B cell (primary cell): ENCODE measurements around the gene RPUSD3. TPM values are rescaled to one million over a fixed set of nuclear protein-coding genes. Genes with fewer than 3 reads are reported as not detected.
A peak's percentile ranks its signal among the peaks of the same experiment; 100 is the strongest.

Experiments
- ATAC-seq: fragments of 200-7000 bp; cut with Tn5 transposase; one replicate; pipeline ENCODE4 v1.10.0; 2021; ENCODE audit warnings: low read depth, mild to moderate bottlenecking, moderate number of reproducible peaks, moderate library complexity
- CTCF ChIA-PET: fragments of 350-600 bp; sonication (Branson Sonifier 250); formaldehyde crosslinking; loops from one replicate; lab custom pipeline; 2021; ENCODE audit warnings: antibody characterized with exemption, inconsistent platforms; lab: Charles Lee
- POLR2A ChIA-PET: fragments of 350-600 bp; sonication (Branson Sonifier 250); formaldehyde crosslinking; loops from one replicate; lab custom pipeline; 2021; ENCODE audit warnings: antibody characterized with exemption; lab: Charles Lee
- DNase-seq: peaks from one replicate; pipeline ENCODE4 v3.0.0; 2013
- H2AFZ ChIP-seq: 2 replicates; pipeline ENCODE4 v1.6.1; 2012; ENCODE audit warnings: mild to moderate bottlenecking, low read depth, low read length; ENCODE audit not compliant: insufficient read depth, poor library complexity, severe bottlenecking
- H3K27ac ChIP-seq, 2 donors: 1 replicate in 1 of 2; 2 replicates in 1 of 2; pipeline ENCODE4 v1.5.1; 2012 to 2013; ENCODE audit warnings: low read length in 2 of 2, mild to moderate bottlenecking in 2 of 2, moderate library complexity in 1 of 2
- H3K27me3 ChIP-seq, 4 experiments: fragments of 200-600 bp in 1 of 4; sonication (generic) in 1 of 4; replicated peaks in 1 of 4; 1 replicate in 2 of 4; 2 replicates in 2 of 4; pipeline versions ENCODE4 v1.6.1 to v1.7.0; 2013 to 2016; ENCODE audit warnings: low read length in 3 of 4, mild to moderate bottlenecking in 2 of 4, mixed read lengths in 1 of 4, moderate library complexity in 1 of 4; ENCODE audit not compliant: insufficient read depth in 4 of 4, control insufficient read depth in 3 of 4; ENCODE audit errors: control extremely low read depth in 1 of 4
- H3K36me3 ChIP-seq, 2 experiments: replicated peaks in 1 of 2; 1 replicate in 1 of 2; 2 replicates in 1 of 2; pipeline versions ENCODE4 v1.6.1 to v1.7.1; 2013; ENCODE audit warnings: low read length in 1 of 2; ENCODE audit not compliant: insufficient read depth in 2 of 2, control insufficient read depth in 1 of 2; ENCODE audit errors: control extremely low read depth in 1 of 2, extremely low read depth in 1 of 2
- H3K4me1 ChIP-seq, 2 donors: fragments of 200-600 bp in 1 of 2; sonication (generic) in 1 of 2; 1 replicate in 1 of 2; 2 replicates in 1 of 2; pipeline versions ENCODE4 v1.5.1 to v1.6.1; 2013 to 2017; ENCODE audit warnings: low read length in 2 of 2; ENCODE audit not compliant: control insufficient read depth in 2 of 2, insufficient read depth in 2 of 2
- H3K4me2 ChIP-seq: replicated peaks from 2 replicates; pipeline ENCODE3; 2012; ENCODE audit warnings: mild to moderate bottlenecking, low read depth, low read length; ENCODE audit not compliant: poor library complexity, severe bottlenecking
- H3K4me3 ChIP-seq, 5 experiments: fragments of 200-600 bp in 1 of 5; sonication (generic) in 1 of 5; 1 replicate in 3 of 5; 2 replicates in 2 of 5; pipeline versions ENCODE4 v1.5.1 to v1.7.0; 2011 to 2016; ENCODE audit warnings: low read length in 4 of 5, mild to moderate bottlenecking in 4 of 5, low read depth in 2 of 5, control low read depth in 1 of 5, moderate library complexity in 1 of 5; ENCODE audit not compliant: insufficient read depth in 1 of 5; ENCODE audit errors: control extremely low read depth in 1 of 5, extremely low read depth in 1 of 5
- H3K79me2 ChIP-seq: fragments of 200-600 bp; sonication (generic); one replicate; pipeline ENCODE4 v1.6.0; 2016; ENCODE audit warnings: low read length; ENCODE audit not compliant: control insufficient read depth, insufficient read depth
- H3K9ac ChIP-seq: fragments of 200-600 bp; sonication (generic); 2 replicates; pipeline ENCODE4 v1.6.1; 2017; ENCODE audit warnings: mild to moderate bottlenecking, low read length, moderate library complexity
- H3K9me3 ChIP-seq, 3 donors: one replicate each; pipeline versions ENCODE4 v1.6.1 to v1.7.1; 2013; ENCODE audit warnings: low read length in 2 of 3; ENCODE audit not compliant: control insufficient read depth in 2 of 3, insufficient read depth in 1 of 3; ENCODE audit errors: control extremely low read depth in 1 of 3
- H4K20me1 ChIP-seq: 2 replicates; pipeline ENCODE4 v1.6.0; 2012; ENCODE audit warnings: mild to moderate bottlenecking, low read length; ENCODE audit not compliant: insufficient read depth, control insufficient read depth, poor library complexity, severe bottlenecking
- H3K27ac Mint-ChIP-seq: one replicate; pipeline ENCODE4 v1.8.0; 2021; ENCODE audit warnings: mixed read lengths
- H3K27me3 Mint-ChIP-seq: one replicate; pipeline ENCODE4 v1.8.0; 2021; ENCODE audit warnings: mixed read lengths
- H3K4me1 Mint-ChIP-seq: one replicate; pipeline ENCODE4 v1.8.0; 2021; ENCODE audit warnings: mixed read lengths
- H3K4me3 Mint-ChIP-seq: one replicate; pipeline ENCODE4 v1.8.0; 2021; ENCODE audit warnings: mixed read lengths
- H3K9me3 Mint-ChIP-seq: one replicate; pipeline ENCODE4 v1.8.0; 2022; ENCODE audit warnings: mixed read lengths; ENCODE audit not compliant: insufficient read depth
- EZH2 ChIP-seq: IDR thresholded peaks from 2 replicates; pipeline ENCODE4 v1.6.1; 2012; ENCODE audit warnings: borderline replicate concordance, low read depth, mild to moderate bottlenecking, moderate library complexity, low read length; ENCODE audit not compliant: insufficient read depth, poor library complexity, severe bottlenecking
- WGBS: methylation state at CpG from one replicate; pipeline ENCODE4 v1.1.5; 2013; ENCODE audit warnings: missing lambda C conversion rate; ENCODE audit not compliant: insufficient coverage; 5-methylcytosine and 5-hydroxymethylcytosine counted together
- intact Hi-C: fragments of 100-400 bp; cut with micrococcal nuclease; formaldehyde crosslinking; loops from one replicate; pipeline ENCODE4 v1.10.0; 2022
- polyA plus RNA-seq: library from polyadenylated mRNA; depleted of rRNA; stranded (reverse); fragments of >200 nt; gene quantifications from 2 replicates; pipeline ENCODE4 v1.2.3, GENCODE V29; 2012
- total RNA-seq, 2 donors: library from RNA; stranded (reverse); fragments of 120-200 nt in 1 of 2; gene quantifications; 1 replicate in 1 of 2; 2 replicates in 1 of 2; pipeline versions ENCODE4 v1.2.3 to v1.2.4, GENCODE V29; 2013 to 2022
- TF ChIP-seq, protein P1 (sequence below): fragments of 200-600 bp; IDR thresholded peaks from one replicate; pipeline ENCODE4 v1.8.0; 2022; ENCODE audit warnings: antibody characterized with exemption, mild to moderate bottlenecking

Gene RPUSD3
- total and polyA plus RNA-seq, 2 donors (not counting 1 experiment from before 2014, with no cell fraction given) = 57.0 to 60.7 TPM

DNA sequence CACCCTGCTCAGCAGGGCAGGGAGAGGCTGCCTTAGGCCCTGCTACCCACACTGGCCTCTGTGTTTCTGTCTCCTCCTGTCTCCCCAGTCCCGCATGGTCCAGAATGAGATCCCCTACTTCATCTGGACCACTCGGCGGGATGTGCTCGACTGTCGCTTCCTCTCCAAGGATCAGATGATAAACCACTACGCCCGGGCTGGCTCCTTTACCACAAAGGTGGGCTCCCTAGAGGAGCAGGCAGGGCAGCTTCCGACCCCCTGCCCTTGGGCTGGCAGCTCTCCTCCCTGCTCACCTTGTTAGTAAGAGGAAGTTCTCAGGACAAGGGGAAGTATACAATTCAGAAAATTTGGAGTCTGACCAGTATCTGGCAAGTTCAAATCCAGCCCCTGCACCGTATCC is 27.8 kb downstream of the RPUSD3 start:
- 94% methylated on average over 5 of the region's 9 CpGs for WGBS
- intact Hi-C loops = no loop called here
- Histone ChIP-seq H3K9ac (no peak overlapping the region), H3K9me3 (no peaks in the 10 kb centered on the region), H3K79me2 (no peaks in the 10 kb centered on the region), H3K27ac (no peak overlapping the region), H3K4me3 (no peak overlapping the region), H3K36me3 (peaks cover 0 to 5% of the 10 kb centered on the region in 2 experiments), H3K4me1 (peaks cover 0 to under 1% of the 10 kb centered on the region in 2 donors), H3K4me2 (no peak overlapping the region), H2AFZ (no peak overlapping the region), H4K20me1 (no peaks in the 10 kb centered on the region), H3K27me3 (no peaks in the 10 kb centered on the region)
- no peak for TF ChIP-seq EZH2
- TF ChIP-seq, protein P1, sequence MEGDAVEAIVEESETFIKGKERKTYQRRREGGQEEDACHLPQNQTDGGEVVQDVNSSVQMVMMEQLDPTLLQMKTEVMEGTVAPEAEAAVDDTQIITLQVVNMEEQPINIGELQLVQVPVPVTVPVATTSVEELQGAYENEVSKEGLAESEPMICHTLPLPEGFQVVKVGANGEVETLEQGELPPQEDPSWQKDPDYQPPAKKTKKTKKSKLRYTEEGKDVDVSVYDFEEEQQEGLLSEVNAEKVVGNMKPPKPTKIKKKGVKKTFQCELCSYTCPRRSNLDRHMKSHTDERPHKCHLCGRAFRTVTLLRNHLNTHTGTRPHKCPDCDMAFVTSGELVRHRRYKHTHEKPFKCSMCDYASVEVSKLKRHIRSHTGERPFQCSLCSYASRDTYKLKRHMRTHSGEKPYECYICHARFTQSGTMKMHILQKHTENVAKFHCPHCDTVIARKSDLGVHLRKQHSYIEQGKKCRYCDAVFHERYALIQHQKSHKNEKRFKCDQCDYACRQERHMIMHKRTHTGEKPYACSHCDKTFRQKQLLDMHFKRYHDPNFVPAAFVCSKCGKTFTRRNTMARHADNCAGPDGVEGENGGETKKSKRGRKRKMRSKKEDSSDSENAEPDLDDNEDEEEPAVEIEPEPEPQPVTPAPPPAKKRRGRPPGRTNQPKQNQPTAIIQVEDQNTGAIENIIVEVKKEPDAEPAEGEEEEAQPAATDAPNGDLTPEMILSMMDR = no peak
- no peak overlapping the region for H3K27ac Mint-ChIP-seq
- ChIA-PET CTCF (no interaction called here), POLR2A (no interaction called here)
- no peaks in the 10 kb centered on the region for H3K9me3 Mint-ChIP-seq
- no peaks in the 10 kb centered on the region for H3K27me3 Mint-ChIP-seq
- DNase-seq (no peak), ATAC-seq (no peak)
- H3K4me1 Mint-ChIP-seq = peaks cover 8% of the 10 kb centered on the region
- H3K4me3 Mint-ChIP-seq = no peak overlapping the region

DNA sequence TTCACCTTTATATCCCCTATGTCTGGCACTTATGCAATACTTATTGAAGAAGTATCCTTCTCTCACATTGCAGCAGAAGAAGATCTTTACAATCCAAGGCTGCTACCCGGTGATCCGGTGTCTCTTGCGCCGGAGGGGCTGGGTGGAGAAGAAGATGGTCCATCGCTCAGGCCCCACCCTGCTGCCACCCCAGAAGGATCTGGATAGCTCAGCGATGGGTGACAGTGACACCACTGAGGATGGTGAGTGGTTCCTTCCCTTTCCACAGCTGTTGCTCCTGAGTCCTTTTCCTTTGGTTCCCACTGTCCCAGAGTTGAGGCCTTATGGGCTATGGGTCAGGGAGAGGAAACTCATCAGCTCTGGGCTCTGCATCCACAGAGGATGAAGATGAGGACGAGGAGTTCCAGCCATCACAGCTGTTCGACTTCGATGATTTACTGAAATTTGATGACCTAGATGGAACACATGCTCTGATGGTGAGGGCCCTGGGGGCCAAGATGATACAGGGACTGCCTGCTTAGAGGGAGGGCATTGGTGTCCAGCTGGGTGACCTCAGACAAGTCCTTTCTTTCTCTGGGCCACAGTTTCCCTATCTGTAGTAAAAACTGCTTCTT is 30.8 kb downstream of the RPUSD3 start:
- Mint-ChIP-seq H3K27me3 (no peaks in the 10 kb centered on the region), H3K4me3 (no peak overlapping the region)

More for the DNA sequence above, 30.8 kb downstream of the RPUSD3 start:
- Histone ChIP-seq H3K27ac (no peak overlapping the region), H3K9ac (no peak overlapping the region), H2AFZ (no peak overlapping the region), H3K4me2 (no peak overlapping the region), H3K9me3 (no peaks in the 10 kb centered on the region), H4K20me1 (no peaks in the 10 kb centered on the region), H3K79me2 (peaks cover 4% of the 10 kb centered on the region), H3K36me3 (no peaks in the 10 kb centered on the region), H3K27me3 (no peaks in the 10 kb centered on the region), H3K4me3 (no peak overlapping the region), H3K4me1 (peaks cover 22 to 26% of the 10 kb centered on the region in 2 donors)
- intact Hi-C loops = no loop called here
- TF ChIP-seq EZH2 = no peak
- TF ChIP-seq, protein P1 = no peak
- ATAC-seq (no peak), DNase-seq (no peak)
- no peaks in the 10 kb centered on the region for H3K9me3 Mint-ChIP-seq
- H3K27ac Mint-ChIP-seq = peak overlapping the region; percentile 41
- H3K4me1 Mint-ChIP-seq = peaks cover 34% of the 10 kb centered on the region
- ChIA-PET POLR2A (no interaction called here), CTCF (no interaction called here)
- 98% methylated on average over 7 of the region's 9 CpGs for WGBS
